IPS DF 19.7 (cell line): ENCODE measurements around the gene MAEL.

Source experiments
- DNase-seq: peaks from one replicate; pipeline ENCODE4 v3.0.0-alpha.2; 2013; ENCODE audit warnings: low read depth, low spot score

MAEL gene

GRCh38 chr1:166988974-166989515 lies at the start of gene MAEL:
MAEL (plus strand) TSS chr1:166989280; CDS start chr1:166989353, 73 bp downstream.
- no peak for DNase-seq

DNA sequence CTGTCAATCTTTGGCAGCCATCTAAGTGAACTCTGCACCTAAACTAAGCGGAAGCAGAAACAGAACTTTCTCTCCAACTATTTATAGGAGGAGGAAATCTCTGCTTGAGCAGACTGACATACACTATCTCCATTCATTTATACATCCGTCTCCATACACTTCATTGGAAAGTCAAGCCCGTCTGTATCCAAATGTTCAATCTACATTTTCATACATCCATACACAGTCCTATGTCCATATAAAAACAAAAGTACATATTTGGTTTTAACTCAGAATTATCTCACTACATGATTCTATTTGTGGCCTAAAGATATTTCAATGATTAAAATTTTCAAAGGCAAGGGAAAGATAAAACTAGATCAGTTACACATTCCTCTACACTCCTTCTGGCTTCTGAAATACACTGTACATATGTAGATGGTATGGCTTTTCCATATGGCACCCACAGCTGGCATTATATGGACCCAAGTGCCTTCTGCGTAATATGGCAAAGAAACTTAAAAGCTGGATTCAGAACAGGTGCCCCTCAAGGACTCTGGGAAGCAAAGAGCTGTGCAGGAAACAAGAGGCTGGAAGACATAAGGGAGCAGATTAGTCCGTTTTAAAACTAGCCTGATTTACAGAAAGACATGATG lies 49.2 kb upstream of the MAEL start:
- no peak for DNase-seq

- DNase-seq: no peak
Observed at GRCh38 chr1:166944186-166944967, 44.7 kb upstream of the MAEL start.

DNA sequence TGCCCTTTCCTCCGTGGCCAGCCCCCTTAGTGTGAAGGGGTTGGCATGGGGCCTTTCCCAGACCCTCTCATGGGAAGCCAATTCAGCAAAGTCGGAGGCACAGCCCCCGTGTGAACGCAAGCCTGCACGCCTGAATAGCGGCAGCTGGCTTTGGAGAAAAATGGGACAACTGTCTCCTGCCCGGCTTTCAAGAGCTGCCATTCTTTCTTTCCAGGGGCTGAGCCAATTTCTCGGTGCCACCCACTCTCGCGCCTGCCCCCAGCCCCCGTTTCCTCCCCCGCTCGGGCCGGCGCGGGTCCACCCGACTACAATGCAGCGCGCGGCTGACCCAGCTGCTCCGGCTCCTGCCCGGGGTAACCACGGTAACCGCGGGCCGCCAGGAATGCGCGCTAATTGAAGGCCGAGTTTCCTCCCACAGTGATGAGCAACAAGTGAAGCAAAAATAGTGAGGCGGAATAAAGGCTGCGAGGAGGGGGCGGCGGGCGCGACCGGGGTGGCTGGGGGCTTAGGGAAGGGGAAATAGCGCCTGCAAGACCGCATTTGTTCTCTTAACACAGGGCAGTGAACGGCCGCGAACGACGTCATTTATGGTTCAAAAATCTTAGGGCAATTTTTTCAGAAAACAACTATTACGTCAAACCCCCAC lies 41.6 kb upstream of the MAEL start:
- no peak for DNase-seq

DNA sequence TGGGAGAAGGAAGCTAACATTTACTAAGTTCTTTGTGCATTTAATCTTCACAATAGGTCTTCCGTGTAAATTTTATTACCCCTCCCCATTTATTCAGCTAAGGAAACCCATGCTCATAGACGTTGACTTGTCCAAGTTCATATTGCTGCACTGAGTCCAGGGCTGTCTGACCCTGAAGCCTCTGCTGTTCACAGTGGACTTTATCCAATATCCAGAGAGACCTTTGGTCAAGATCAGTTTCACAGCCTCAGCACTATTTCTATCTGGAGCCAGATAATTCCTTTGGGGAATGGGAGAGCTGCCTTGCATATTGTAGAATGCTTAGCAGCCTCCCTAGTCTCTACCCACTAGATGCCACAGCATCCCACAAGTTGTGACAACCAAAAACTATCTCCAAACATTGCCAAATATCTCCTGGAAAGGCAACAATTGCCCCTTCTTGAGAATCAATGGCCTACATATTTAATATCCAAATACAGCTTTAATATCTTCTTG lies 40.2 kb upstream of the MAEL start:
- DNase-seq: no peak

DNA sequence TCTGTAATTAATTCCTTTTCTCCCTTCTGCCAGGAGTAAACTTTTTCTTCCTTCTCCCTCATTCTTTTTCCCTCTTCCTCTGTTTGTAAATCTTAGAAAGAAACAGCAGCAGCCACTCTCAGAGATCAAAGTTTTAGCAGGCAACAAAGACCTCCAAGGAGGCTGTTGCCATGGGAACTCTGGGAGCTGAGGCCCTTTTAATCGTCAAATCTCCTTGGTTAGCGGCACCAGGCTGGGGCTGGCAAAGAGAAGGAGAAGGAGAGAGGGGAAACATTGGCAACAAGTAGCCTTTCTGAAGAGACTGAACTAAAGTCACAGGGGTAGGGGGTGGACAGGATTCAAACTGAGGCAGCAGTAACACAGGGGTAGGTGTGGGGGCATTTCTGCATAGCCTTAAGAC lies 38.9 kb upstream of the MAEL start:
- peak; percentile 30 for DNase-seq

- no peak for DNase-seq
Observed at GRCh38 chr1:166951050-166951449, 38.0 kb upstream of the MAEL start.

DNA sequence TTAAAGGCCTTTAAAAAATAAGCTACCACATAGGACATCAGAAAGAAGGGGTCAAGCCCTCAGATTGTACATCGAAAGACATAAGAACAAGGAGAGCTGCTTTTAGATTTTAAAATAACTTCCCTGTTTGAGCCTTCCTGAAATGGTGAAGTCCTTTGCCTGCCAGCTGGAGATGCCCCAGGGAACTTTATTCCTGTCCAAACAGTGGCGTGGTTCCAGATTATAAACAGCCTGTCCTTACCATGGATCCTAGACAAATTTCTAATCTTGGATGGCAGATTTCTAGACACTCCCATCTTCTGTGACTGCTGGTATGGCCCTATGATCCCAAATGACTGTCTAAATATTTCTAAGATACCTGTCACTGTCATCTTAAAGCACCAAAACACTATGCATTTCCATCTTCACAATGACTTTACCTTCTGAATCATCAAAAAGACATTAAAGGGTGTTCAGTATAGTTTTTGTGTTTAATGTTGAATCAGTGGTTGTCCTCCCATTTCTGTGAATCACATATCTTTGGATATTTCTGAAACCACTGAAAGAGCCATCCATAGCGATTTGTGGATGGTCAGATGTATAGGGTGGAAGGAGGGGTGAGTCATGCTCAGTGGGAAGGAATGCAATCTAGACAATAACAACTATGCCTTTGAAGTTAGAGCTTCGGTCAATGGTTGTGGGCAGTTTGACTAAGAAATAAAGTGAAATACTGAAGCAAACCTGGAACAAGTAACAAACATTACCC lies 36.9 kb upstream of the MAEL start:
- DNase-seq: no peak

GRCh38 chr1:166953491-166953890 lies 35.6 kb upstream of the MAEL start:
- no peak for DNase-seq

DNA sequence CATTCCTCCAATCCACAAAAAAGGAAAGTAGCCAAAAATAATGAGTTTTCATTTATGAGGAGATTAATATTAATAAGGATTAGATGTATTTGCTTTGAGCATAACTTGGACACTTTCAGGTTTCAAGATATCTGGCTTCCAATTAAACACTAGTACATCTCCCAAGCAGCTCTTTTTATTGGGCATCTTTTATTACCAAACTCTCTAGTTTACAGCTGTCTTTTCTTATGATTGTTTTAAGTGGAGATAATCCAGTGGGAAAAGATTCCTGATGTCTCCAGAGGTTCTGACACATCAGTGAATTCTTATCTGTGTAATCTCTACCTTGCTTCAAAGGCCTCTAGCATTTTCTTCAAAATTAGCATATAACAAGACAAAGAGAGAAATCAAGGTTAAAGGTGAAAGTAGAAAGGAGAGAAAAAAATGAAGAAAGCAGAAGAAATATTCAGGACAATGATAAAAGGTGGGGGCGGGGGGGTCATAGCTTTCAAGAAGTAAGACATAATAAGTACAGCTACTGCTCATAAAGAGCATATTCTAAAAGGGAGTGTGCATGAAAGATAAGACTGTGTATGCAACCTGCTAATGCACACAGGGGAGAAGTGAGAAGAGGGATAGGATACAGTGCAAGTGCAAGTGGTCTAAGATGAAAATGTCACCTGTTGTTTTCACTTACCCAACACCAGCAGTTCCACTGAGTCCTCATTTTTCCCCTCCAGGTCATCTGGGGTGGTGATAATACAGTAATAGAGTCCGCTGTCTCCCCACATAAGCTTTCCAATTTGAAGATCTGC lies 32.8 kb upstream of the MAEL start:
- DNase-seq: no peak

DNA sequence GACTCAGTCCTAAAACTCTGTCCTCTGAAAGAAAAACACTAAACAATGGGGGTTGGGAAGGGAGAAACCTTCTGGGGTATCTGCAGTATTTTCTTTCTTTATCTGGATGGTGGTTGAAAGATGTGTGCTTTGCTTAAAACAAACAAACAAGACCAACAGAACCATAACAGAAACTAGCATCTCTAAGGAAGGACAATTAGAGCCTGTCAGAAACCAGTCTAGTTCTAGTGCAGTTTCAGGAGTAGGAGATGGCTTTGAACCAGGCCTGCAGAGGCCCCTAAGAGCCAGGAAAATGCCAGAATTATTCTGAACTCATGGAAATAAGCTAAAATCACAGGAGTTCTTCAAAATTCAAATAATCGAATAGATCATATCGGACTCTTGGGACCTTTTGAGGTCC lies 32.2 kb upstream of the MAEL start:
- no peak for DNase-seq

DNA sequence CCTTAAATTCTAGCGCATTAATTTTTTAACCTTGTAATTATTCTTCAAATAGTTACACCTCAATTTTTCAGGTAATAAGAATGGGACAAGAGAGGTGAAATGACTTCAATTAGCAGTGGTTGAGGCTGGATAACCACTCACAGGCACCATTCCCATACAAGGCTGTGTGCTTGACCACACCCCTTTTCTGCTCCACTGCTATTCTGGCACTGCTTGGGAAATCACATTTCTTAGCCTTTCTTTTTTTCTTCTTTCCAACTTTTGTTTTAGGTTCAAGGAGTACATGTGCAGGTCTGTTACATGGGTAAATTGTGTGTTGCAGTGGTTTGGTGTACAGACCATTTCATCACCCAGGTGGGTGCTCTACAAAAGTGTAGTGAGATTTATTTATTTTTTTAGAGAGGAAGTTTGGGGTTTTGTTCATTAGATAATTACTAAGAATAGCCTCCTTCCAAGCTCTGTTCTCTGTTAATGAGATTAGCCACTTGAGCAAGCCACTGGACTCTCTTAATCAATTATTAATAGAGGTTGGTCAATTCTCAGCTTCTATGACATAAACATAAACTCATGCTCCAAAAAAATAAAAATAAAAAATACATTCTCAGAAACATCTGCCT lies 28.1 kb upstream of the MAEL start:
- no peak for DNase-seq

GRCh38 chr1:166969074-166969677 lies 19.9 kb upstream of the MAEL start:
- no peak for DNase-seq

DNA sequence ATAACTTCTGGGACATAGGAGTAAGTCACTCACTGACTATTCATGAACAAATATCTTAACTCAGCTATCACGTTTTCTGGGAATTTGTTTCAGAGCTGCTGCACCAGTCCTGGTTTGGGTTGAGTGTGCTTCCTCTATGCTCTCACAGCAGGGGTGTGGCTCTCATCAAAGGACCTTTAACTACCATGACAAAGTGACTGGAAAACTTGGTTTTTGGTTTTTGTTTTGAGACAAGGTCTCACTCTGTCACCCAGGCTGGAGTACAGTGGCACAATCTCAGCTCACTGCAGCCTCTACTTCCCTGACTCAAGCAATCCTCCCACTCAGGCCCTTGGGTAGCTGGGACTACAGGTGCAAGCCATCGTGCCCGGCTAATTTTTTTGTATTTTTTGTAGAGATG lies 17.8 kb upstream of the MAEL start:
- DNase-seq: no peak

GRCh38 chr1:166972193-166972592 lies 16.9 kb upstream of the MAEL start:
- DNase-seq: no peak

GRCh38 chr1:166972826-166973225 lies 16.3 kb upstream of the MAEL start:
- DNase-seq: no peak

DNA sequence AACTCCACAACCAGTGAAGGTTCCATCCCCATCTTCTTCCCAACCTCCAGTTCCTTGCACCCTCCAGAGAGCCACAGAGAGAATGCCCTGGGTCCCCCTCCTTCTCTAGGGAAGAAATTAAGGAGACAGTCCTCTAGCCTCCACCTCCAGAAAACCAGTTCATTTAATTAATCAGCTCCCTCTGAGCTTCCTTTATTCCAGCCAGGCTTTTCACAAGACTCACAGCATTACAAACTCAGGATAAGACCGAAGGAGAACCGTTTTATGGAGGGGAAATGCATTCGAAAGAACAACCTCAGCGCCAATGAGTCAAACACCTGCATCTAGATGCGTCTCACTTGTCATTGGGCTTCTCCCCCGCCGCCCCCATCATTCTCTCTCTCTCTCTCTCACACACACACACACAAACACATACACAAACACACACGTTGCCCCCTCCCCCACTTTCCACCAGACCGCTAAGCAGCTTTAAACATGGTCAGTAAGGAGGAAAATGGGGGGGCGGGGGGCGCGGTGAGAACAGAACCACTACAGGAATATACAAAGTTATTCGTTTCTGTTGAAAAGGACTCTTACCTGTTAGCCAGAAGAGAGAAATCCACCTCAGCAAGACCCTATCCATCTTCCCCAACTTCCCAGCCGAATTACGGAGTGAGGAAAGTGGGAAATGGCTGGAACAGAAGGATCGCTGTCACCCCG lies 14.3 kb upstream of the MAEL start:
- no peak for DNase-seq

DNA sequence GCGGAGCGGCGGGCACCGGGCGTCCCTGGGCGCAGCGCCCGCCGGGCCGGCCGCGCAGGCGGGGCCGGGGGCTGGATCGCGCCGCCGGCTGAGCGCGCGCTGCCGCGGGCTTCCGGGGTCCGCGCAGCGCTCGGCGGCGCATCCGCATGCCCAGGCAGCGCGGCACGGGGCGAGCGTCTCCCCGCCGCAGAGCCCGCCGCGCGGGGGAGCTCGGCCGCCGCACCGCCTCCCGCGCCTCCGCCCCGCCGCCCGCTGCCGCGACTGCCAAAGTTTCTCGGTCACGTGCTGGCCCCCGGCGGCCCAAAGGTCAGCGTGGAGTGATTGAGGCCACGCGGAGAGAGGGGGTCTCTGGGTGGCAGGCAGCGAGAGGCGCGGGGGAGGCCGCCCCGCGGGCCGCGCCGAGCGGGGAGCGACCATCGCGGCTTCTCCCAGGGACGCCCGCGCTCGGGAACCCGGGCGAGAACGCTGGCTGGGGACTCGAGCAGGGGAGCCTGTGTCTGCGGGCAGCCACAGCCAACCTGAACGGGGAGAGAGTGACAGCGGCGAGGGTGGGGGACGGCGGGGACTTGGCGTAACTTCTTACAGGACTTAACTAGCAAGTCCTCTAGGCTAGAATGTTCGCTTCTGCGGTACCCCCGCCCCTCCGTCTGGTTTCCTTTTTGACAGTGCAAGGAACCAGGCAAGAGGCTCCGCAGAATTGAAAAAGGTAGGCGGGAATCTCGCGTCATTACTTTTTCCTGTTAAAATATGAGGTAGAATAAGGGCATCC lies 13.5 kb upstream of the MAEL start, which contains the start of gene ILDR2:
Gene ILDR2 (minus strand): TSS at position 180 of the 769 bp plus-strand sequence. CDS start 272 bp downstream, outside the sequence.
- DNase-seq: no peak
